ENCODE measurements around the gene SASH1. TPM values are rescaled to one million over a fixed set of nuclear protein-coding genes. Genes with fewer than 3 reads are reported as not detected.

The SASH1 gene
- total RNA-seq, 1 experiment from 2014 or later, result 19.2 TPM

GRCh38 chr6:148374040-148374774, 31.6 kb downstream of the SASH1 start:
- intact Hi-C loops (cut with micrococcal nuclease; ENCODE audit: unreplicated experiment), result no loop called here
- Histone ChIP-seq H3K9me3 (ENCODE audit: low read depth, low read length, poor library complexity, severe bottlenecking) (no peaks in the 10 kb centered on the region), H3K36me3 (ENCODE audit: insufficient read depth, low read length, poor library complexity, severe bottlenecking) (no peaks in the 10 kb centered on the region), H3K4me1 (ENCODE audit: insufficient read depth, low read length, poor library complexity, severe bottlenecking) (peaks cover 15% of the 10 kb centered on the region), H3K27ac (ENCODE audit: low read depth, low read length, poor library complexity, severe bottlenecking) (no peak overlapping the region), H3K27me3 (replicated peaks; ENCODE audit: insufficient read depth, low read depth, low read length, poor library complexity) (no peaks in the 10 kb centered on the region), H3K4me3 (ENCODE audit: low read depth, low read length, poor library complexity, severe bottlenecking) (no peak overlapping the region)
- no peak for DNase-seq (ENCODE audit: low spot score)
- no peak for TF ChIP-seq EZH2 (IDR thresholded peaks at IDR 0.05; ENCODE audit: borderline replicate concordance, low read depth, low read length, poor library complexity, severe bottlenecking)
- TF ChIP-seq, protein P1, sequence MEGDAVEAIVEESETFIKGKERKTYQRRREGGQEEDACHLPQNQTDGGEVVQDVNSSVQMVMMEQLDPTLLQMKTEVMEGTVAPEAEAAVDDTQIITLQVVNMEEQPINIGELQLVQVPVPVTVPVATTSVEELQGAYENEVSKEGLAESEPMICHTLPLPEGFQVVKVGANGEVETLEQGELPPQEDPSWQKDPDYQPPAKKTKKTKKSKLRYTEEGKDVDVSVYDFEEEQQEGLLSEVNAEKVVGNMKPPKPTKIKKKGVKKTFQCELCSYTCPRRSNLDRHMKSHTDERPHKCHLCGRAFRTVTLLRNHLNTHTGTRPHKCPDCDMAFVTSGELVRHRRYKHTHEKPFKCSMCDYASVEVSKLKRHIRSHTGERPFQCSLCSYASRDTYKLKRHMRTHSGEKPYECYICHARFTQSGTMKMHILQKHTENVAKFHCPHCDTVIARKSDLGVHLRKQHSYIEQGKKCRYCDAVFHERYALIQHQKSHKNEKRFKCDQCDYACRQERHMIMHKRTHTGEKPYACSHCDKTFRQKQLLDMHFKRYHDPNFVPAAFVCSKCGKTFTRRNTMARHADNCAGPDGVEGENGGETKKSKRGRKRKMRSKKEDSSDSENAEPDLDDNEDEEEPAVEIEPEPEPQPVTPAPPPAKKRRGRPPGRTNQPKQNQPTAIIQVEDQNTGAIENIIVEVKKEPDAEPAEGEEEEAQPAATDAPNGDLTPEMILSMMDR (conservative IDR thresholded peaks at IDR 0.05; ENCODE audit: low read depth, low read length), result no peak
- ChIA-PET CTCF (no interaction called here), POLR2A (ENCODE audit: low non-redundant PET) (no interaction called here)
- BruUV-seq (replicated peaks), result no TSS peak

DNA sequence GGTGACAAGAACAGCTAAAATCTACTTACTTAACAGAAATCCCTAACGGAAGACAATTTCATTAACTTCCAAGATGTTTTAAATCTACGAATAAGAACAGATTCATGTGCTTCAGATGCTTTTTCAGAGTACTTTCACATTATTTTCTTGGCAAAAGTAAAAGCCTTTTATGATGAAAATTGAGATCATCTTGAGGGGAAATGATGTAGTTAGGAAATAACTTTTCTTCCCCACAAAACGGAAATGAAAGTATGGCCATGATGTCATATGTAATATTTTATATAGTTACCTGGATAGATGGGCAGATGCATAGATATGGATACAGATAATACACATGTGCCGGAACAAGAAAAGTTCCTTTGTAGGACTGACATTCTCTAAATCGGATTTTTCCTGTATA, 32.8 kb downstream of the SASH1 start:
- no peaks in the 10 kb centered on the region for H3K9me3 ChIP-seq (ENCODE audit: low read depth, low read length, poor library complexity, severe bottlenecking)
- BruUV-seq (replicated peaks), result no TSS peak
- ChIA-PET POLR2A (ENCODE audit: low non-redundant PET) (no interaction called here), CTCF (no interaction called here)
- H3K36me3 ChIP-seq (ENCODE audit: insufficient read depth, low read length, poor library complexity, severe bottlenecking), result no peaks in the 10 kb centered on the region
- no peak overlapping the region for H3K27ac ChIP-seq (ENCODE audit: low read depth, low read length, poor library complexity, severe bottlenecking)
- TF ChIP-seq, protein P1 (conservative IDR thresholded peaks at IDR 0.05; ENCODE audit: low read depth, low read length), result no peak
- no peak for TF ChIP-seq EZH2 (IDR thresholded peaks at IDR 0.05; ENCODE audit: borderline replicate concordance, low read depth, low read length, poor library complexity, severe bottlenecking)
- no peak for DNase-seq (ENCODE audit: low spot score)
- peaks cover 15% of the 10 kb centered on the region for H3K4me1 ChIP-seq (ENCODE audit: insufficient read depth, low read length, poor library complexity, severe bottlenecking)
- no peak overlapping the region for H3K4me3 ChIP-seq (ENCODE audit: low read depth, low read length, poor library complexity, severe bottlenecking)
- intact Hi-C loops (cut with micrococcal nuclease; ENCODE audit: unreplicated experiment), result no loop called here
- no peaks in the 10 kb centered on the region for H3K27me3 ChIP-seq (replicated peaks; ENCODE audit: insufficient read depth, low read depth, low read length, poor library complexity)

DNA sequence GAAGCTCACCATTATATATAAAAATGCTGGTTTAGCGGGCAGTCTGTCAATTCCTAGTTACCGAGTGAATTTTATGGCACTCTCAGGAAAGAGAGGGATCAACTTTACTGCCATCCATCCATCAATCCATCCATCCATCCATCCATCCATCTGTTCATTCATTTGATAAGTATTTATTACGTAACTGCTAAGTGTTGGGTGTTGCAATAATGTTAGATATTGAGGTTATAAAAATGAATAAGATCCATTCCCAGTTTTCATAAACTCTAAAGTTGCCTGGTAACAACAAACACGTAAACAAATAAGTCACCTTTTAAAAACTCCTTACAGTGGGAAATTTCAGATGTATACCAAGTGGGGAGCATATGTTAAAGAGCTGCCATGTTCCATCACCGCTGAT, 36.8 kb downstream of the SASH1 start:
- ChIA-PET CTCF (no interaction called here), POLR2A (ENCODE audit: low non-redundant PET) (no interaction called here)
- no peaks in the 10 kb centered on the region for H3K9me3 ChIP-seq (ENCODE audit: low read depth, low read length, poor library complexity, severe bottlenecking)
- H3K4me1 ChIP-seq (ENCODE audit: insufficient read depth, low read length, poor library complexity, severe bottlenecking), result peaks cover 32% of the 10 kb centered on the region
- H3K4me3 ChIP-seq (ENCODE audit: low read depth, low read length, poor library complexity, severe bottlenecking), result no peak overlapping the region
- TF ChIP-seq, protein P1 (conservative IDR thresholded peaks at IDR 0.05; ENCODE audit: low read depth, low read length), result no peak
- no peak for TF ChIP-seq EZH2 (IDR thresholded peaks at IDR 0.05; ENCODE audit: borderline replicate concordance, low read depth, low read length, poor library complexity, severe bottlenecking)
- no peaks in the 10 kb centered on the region for H3K36me3 ChIP-seq (ENCODE audit: insufficient read depth, low read length, poor library complexity, severe bottlenecking)
- intact Hi-C loops (cut with micrococcal nuclease; ENCODE audit: unreplicated experiment), result no loop called here
- BruUV-seq (replicated peaks), result no TSS peak
- no peak for DNase-seq (ENCODE audit: low spot score)
- no peaks in the 10 kb centered on the region for H3K27me3 ChIP-seq (replicated peaks; ENCODE audit: insufficient read depth, low read depth, low read length, poor library complexity)
- no peak overlapping the region for H3K27ac ChIP-seq (ENCODE audit: low read depth, low read length, poor library complexity, severe bottlenecking)

Measured in A673 (cell line).